Activated T-cell treated with anti-CD3 and anti-CD28 coated beads for 4 hours (primary cell): ENCODE measurements around the gene CNTNAP2.
"Not testable (repeated sequence)": the region's sequence is repeated elsewhere in the genome, so short reads cannot be mapped to it uniquely, and the experiment has no call there.

Experiments
- DNase-seq: peaks from one replicate; pipeline ENCODE4 v3.0.0-alpha.2; 2020

CNTNAP2 gene

DNA sequence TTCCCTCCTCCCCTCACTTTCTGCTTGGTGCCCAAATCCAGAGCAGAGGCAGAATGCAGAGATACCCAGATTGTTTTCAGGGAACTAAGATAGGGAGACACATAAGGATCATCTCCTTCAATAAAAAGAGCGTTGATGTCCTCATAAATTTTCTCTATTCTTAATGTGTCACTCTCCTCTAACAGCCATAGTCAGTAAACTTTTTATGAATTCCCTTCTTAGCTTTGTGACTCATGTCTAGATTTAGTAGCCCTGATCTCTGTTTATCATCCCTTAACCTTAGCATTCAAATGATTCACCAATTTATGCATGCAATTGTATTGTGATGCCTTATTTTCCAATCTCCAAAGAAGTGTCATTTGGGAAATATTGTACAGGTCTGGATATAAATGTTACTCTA is 1478.4 kb downstream of the CNTNAP2 start:
- no peak for DNase-seq

- not testable (repeated sequence) for DNase-seq
These were observed 1482.1 kb downstream of the CNTNAP2 start for GRCh38 chr7:147598687-147599086.

DNA sequence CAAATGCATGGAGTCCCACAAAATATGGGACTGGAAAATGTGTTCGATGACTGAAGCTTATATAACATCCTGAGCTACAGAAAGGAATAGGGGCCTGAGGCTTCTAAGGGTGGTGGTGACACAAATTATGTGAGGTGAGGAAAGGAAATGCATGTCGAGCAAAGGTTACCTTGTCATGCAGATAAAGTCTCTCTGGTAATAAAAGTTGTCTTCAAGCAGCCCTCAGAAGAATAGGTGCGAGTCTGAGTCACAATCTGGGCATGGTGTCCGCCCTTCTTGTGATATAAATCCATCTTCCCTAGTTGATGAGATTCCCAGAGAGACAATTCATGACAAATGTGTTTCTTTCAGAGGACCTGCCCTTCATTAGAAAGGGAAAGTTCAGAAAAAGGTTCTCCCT is 1488.7 kb downstream of the CNTNAP2 start:
- DNase-seq = no peak

- DNase-seq = no peak
These were observed 1490.7 kb downstream of the CNTNAP2 start for GRCh38 chr7:147607157-147607800.

DNA sequence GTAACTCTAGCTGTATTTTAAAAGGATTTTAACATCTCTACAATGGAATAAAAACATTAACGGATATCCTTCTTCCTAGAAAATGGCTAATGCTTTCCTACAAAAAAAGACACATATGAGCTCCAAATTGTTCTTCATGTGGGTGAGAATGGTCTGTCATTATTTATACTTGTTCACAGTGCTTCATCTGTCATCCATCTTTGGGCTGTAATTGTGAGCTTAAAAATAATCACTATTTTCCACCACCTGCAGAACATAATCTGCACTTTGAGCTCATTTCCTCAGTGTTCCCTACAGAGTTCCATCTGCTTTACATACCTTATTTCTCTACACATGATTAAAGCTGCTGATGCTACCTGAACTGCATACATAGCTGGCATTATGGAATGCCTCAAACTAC is 1494.8 kb downstream of the CNTNAP2 start:
- no peak for DNase-seq

- no peak for DNase-seq
These were observed 1518.7 kb downstream of the CNTNAP2 start for GRCh38 chr7:147635288-147635687.

DNA sequence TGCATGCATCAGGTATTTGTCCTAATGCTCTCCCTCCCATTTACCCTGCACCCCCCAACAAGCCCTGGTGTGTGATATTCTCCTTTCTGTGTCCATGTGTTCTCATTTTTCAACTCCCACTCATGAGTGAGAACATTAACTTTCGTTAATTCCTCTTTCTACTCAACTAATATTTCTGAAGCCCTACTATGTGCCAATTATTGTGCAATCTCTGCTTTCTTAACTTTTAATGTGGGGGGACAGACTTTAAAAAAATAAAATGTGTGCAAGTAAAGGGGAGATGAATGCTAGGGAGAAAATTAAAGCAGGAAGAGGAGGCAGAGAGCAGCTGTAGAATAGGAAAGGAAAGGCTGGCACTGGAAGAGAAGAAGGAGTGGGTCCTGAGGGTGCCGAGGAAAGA is 1520.0 kb downstream of the CNTNAP2 start:
- DNase-seq = no peak

DNA sequence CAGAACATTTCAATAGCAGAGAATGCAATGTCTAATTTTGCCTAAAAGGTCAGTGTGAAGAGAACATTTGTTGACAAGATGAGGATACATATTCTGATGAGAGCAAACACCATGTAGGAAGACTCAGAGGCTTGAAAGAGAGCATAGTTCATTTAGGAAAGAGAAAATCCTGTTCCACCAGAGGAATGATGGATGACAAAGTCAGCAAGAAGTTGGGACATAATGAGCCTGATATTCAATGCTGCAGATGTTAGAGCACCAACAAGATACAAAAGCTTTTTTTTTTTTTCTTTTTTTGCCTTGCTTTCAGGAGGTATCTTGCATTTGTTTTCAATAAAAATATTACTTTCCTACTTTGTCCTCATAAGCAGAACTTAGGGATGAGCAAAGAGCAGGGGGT is 1522.0 kb downstream of the CNTNAP2 start:
- no peak for DNase-seq

DNA sequence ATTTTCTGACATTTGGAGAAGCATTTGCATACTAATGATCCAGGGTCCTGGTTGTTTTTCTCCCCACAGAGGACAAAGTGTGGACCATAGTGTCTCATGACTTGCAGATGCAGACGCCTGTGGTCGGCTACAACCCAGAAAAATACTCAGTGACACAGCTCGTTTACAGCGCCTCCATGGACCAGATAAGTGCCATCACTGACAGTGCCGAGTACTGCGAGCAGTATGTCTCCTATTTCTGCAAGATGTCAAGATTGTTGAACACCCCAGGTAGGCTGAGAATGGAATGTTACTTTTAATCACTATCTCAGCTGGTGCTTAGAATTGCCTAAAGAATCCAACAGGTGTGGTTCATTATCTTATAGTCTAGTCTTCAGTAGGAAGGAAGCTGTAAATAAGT is 1522.4 kb downstream of the CNTNAP2 start:
- DNase-seq = no peak

DNA sequence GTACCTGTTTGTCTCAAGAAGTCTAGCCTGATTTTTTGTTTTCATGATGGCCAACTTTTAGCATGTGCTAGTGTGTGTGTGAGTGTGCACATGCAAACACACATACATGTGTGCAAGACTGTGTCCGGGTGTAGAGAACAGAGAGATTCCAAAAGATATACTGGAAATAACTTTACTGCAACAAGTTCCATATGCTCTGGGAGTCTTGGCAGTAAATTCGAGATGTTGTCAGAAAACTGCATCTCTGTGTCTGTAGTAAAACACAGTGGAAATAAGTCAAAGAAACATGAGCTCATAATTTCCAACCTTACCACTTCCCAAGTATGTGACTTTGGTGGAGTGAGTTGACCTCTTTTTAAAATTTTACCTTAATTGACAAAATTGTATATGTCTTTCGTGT is 1523.2 kb downstream of the CNTNAP2 start:
- DNase-seq = no peak

GRCh38 chr7:147640821-147641220 is 1524.2 kb downstream of the CNTNAP2 start:
- no peak for DNase-seq

DNA sequence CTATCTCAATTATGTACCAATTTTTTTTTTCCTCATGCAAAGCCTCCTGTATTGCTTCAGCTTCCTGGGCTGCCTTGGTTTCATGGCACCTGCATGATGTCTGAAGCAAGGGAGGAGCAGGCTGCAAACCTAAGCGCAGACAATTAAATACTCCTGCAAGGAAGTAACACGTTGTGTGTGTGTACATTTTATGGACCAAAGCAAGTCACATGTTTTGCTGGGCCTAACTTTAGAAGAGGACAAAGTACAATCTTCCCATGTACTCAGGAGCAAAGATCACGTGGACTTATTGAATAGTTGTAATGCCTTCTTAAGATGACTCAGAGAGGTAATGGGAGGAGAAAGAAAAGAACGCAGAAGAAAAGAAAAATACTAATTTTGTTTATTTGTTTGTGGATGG is 1530.0 kb downstream of the CNTNAP2 start:
- no peak for DNase-seq

GRCh38 chr7:147650991-147651390 is 1534.4 kb downstream of the CNTNAP2 start:
- no peak for DNase-seq

DNA sequence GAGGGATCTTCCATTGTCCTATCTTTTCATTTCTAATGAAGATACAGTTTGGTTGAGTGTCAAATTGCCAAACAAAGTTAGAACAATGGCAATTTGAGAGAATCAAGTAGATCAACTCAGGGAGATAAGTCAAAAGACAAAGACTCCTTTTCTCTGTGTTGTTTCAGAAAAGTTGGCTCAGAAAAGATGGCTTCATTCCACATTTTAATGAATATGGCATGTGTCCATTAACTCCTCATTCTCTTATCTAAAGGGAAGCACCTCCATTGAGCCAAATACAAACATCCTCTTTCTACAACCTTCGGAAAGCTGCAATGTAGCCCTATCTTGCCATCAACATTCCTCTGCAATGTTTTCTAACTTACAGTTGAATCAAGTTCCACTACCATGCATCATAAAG is 1535.0 kb downstream of the CNTNAP2 start:
- no peak for DNase-seq

DNA sequence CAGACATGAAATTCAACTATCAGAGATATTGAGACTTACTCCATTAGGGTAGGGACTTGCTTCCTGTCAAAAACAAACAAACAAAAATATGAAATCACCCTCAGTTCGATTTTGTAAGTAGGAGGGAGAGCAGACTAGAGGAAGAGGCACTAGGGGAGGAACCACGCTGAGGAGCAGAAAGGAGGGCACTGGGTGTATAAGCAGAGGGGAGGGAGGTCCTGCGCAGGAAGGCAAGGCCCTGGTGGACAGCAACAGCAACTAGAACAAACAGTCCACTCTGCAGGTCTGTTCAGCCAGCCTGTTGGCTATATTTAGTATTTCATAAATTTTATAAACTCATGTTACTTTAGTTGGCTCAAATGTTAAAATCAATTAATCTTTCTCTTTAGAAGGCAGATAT is 1536.9 kb downstream of the CNTNAP2 start:
- no peak for DNase-seq

DNA sequence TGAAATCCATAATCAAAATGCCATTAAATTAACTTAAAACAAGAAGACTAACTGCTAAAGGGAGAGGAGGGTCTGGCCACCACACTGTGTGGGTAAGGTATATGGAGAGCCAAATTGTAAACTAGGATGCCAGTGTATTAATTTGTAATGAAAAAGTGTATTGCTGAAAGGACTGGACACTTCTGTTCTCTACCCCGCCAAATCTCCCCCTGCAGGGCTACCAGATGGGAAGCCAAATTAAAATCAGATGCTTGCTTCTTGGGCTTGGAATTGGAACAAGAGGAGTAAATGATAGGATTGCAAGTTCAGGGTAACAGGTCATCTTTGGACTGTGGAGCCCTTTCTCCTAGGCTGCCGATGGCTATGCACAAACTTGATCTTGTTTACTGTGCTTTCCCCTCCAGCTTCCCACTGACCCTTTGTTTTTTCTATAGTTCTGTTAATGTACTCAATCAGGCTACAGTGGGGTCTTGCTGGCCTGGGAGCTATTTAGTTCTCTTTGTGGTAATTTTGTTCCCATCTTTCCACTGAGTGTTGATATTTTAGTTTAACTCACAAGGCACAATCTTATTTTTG is 1541.9 kb downstream of the CNTNAP2 start:
- DNase-seq = no peak

DNA sequence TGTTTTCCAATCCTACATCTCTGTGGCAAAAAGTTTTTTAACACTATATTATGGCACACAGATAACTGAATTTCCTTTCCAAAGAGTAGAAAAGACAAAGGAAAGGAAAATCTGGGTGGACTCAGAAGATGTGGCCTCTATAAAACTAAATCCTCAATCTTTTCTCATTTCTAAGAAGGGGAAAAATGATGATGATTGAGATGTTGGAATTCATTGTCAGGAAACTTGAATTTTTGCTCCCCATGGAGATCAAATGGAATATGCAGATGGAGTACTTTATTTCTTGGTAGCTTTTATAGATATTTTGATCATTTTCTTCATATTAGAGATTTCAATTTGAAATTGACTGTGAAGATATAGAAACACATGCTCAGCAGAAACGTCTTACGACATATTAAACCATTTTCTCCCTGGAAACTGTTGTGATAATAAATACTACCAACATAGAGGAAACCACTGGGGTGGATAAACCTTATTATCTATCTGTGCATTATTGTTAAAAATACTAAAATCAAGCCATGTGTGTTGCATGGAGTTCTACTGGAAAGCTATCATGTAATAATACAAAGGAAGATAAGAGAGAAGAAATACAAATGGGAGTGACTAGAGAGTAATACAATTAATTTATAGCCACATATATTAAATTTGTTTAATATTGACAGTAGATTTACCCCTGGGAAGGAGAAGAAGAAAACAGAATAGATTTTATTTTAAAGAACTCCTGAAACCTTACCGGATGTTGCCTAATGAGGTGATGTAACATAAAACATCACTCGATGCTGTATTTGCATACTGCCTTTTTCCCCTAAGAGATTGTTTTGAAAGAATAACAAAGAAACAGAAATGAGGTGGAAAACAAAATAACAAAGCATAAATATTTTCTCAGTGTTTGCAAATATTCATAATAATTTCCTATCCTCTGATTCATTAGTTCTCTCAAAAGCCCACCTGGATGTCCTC is 1542.7 kb downstream of the CNTNAP2 start:
- DNase-seq = no peak

DNA sequence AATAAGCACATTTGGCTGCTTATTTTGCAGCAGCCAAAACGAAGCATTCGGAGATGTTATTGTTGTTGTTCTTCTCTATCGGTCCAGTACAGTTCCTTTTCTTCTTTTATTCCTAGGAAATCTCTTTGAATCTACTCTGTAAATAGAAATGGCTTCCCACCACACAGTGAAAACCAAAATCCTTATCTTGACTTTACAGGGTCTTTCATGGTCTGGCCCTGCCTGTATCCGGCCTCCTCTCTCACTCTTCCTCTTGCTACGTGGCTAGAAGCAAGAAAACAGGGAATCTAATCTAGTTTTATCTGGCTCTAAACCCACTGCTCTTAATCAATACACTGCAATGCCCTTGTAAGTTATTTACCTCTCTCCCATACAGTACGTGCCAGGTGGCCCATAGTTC is 1547.9 kb downstream of the CNTNAP2 start:
- DNase-seq = no peak

DNA sequence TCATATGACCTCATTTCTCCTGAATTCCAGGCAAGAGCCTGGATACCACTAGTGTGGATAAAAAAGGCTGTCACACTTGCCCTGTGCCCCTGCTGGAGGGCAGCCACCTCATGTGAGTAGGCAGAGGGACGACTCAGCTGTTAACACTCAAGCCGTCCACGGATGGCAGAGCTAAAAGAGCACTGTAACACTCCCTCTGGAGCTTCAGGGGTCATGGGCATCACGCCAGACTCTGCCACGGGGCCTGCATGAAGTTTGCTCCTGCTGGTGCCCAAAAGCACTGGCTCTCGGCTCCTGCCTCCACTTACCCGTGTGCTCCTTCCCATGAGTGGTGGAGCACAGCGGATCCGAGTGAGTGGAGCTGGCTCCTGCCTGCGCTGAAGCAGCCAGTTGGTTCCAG is 1554.2 kb downstream of the CNTNAP2 start:
- no peak for DNase-seq

DNA sequence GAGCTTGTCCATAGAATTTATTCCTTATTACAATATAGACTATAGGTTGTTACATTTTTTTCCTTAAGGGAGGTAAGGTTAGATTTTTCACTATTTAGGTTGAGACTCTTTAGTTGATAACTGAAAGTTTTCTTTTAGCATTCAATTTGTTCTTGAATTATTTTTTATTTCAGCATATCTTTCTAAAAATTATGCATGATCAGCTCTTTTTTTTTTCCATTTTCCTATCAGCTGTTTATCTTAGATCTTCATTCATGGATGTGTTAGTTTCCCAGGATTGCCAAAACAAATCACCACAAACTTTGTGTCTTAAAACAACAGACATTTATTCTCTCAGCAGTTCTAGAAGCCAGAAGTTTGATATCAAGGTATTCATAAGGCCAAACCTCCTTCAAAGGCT is 1558.1 kb downstream of the CNTNAP2 start:
- no peak for DNase-seq

DNA sequence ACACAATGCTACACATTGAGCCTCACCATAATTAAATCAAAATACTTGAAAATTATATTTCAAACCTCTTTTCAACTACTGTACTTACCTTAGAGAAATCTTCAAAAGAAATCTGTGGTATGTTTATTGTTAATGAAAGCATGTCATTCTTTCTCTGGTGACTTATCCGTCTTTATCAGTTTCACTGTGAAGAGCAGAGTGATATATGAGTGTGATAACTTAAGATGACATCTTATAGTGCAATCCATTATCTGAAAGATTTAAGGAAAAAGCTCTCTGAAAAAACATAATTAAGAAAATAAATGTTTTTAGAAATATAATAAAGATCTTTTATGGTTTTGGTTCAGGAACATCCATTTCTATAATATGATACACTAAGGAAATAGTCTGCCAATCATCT is 1562.3 kb downstream of the CNTNAP2 start:
- DNase-seq = no peak

GRCh38 chr7:147681530-147681929 is 1564.9 kb downstream of the CNTNAP2 start:
- DNase-seq = no peak

DNA sequence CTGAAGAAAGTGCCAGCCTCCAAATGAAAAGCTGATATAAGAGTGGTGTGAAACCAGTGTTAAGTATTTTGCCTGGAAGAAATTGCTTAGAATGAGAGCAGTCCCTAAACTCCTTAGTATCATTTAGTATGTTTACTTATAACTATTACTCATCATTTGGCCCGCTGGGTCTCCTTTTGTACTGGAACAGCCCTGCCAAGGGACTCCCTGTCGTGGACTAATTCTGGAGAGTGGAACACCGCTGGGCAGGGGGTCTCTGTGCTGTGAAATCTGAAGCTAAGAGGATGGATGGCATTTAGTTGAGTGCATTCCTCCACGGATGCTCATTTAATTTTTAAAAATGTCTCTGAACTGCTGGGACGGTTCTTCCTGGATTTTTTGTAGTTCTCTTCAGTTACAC is 1584.1 kb downstream of the CNTNAP2 start:
- DNase-seq = no peak

DNA sequence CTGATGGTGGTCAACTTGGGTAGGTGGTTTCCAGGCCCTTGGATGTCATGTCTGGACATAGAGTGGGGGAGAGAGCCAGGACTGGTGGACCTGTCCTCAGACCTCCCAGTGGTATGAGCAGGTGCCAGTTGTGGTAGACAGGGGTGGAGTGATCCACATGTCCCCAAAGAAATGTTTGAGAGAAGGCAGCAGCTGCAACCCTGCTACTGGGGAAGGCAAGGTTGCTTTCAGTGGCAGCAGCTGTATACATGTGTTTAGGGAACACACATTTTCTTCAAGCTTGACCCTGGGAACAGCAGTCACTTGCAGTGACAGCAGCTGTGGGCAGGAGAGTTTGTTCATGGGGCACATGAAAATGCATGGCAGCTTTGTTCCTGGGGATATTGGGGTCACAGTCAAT is 1591.3 kb downstream of the CNTNAP2 start:
- DNase-seq = no peak
